Tibial nerve (tissue), 4 donors: ENCODE measurements around the gene GTF2F2. TPM values are rescaled to one million over a fixed set of nuclear protein-coding genes. Genes with fewer than 3 reads are reported as not detected.

Experiments
- DNase-seq, 2 donors: peaks; one replicate each; pipeline ENCODE4 v3.0.0-alpha.2; 2019; ENCODE audit warnings: low spot score in 2 of 2
- H3K27ac ChIP-seq, 4 donors: fragments of 200-600 bp; sonication (generic) in 3 of 4; one replicate each; pipeline ENCODE4 v1.5.1; 2017 to 2019; ENCODE audit warnings: mild to moderate bottlenecking in 1 of 4
- H3K27me3 ChIP-seq, 2 donors: fragments of 200-600 bp; sonication (generic) in 1 of 2; one replicate each; pipeline versions ENCODE4 v1.5.1 to v1.6.0; 2017 to 2019
- H3K36me3 ChIP-seq, 3 donors: fragments of 200-600 bp; sonication (generic); one replicate each; pipeline ENCODE4 v1.5.1; 2018 to 2019
- H3K4me1 ChIP-seq, 4 donors: fragments of 200-600 bp; sonication (generic) in 3 of 4; one replicate each; pipeline ENCODE4 v1.5.1; 2017 to 2019
- H3K4me3 ChIP-seq, 4 donors: fragments of 200-600 bp; sonication (generic) in 3 of 4; one replicate each; pipeline ENCODE4 v1.5.1; 2017 to 2019; ENCODE audit warnings: mild to moderate bottlenecking in 1 of 4, moderate library complexity in 1 of 4
- H3K9me3 ChIP-seq, 4 donors: fragments of 200-600 bp; sonication (generic) in 3 of 4; one replicate each; pipeline ENCODE4 v1.5.1; 2017 to 2019
- CTCF ChIP-seq, 5 experiments: fragments of 200-600 bp in 3 of 5; fragments of 450-650 bp in 2 of 5; sonication (generic) in 3 of 5; IDR thresholded peaks; one replicate each; pipeline ENCODE4 v1.5.1; 2016 to 2019; ENCODE audit warnings: antibody characterized with exemption in 5 of 5, mild to moderate bottlenecking in 3 of 5, moderate library complexity in 2 of 5
- EP300 ChIP-seq, 2 donors: sonication (generic); formaldehyde crosslinking; IDR thresholded peaks; one replicate each; pipeline ENCODE4 v1.6.1; 2017; ENCODE audit warnings: antibody characterized with exemption in 2 of 2, mild to moderate bottlenecking in 1 of 2
- POLR2A ChIP-seq, 2 donors: fragments of 450-650 bp; IDR thresholded peaks; one replicate each; pipeline ENCODE4 v1.6.1; 2017; ENCODE audit warnings: antibody characterized with exemption in 2 of 2, mild to moderate bottlenecking in 2 of 2, moderate library complexity in 2 of 2
- WGBS, 2 donors: methylation state at CpG; one replicate each; pipeline ENCODE4 v1.1.5; 2018; 5-methylcytosine and 5-hydroxymethylcytosine counted together
- total RNA-seq, 4 donors: library from RNA; depleted of rRNA; stranded (reverse); fragments of >200 nt; gene quantifications; one replicate each; pipeline ENCODE4 v1.1.0, GENCODE V29; 2016

Gene GTF2F2
- total RNA-seq, 4 donors from 2014 or later: 20.2 to 28.8 (median 24.1) TPM

- Histone ChIP-seq H3K27ac (no peak overlapping the region), H3K36me3 (no peaks in the 10 kb centered on the region), H3K4me1 (peaks cover 0 to 5% (median 0%) of the 10 kb centered on the region in 4 donors), H3K9me3 (no peaks in the 10 kb centered on the region), H3K27me3 (no peaks in the 10 kb centered on the region), H3K4me3 (no peak overlapping the region)
- WGBS, 2 donors: 37 to 38% methylated on average over 1 of the region's 1 CpG
- DNase-seq: no peak
- TF ChIP-seq EP300 (IDR thresholded peaks at IDR 0.05) (no peak), CTCF (IDR thresholded peaks at IDR 0.05) (no peak), POLR2A (IDR thresholded peaks at IDR 0.05) (no peak)
Measured at GRCh38 chr13:45107539-45107938, 12.8 kb upstream of the GTF2F2 start.

GRCh38 chr13:45108716-45109101 is 11.6 kb upstream of the GTF2F2 start:
- H3K36me3 ChIP-seq: no peaks in the 10 kb centered on the region
- peaks cover 0 to 4% (median 0%) of the 10 kb centered on the region in 4 donors for H3K4me1 ChIP-seq
- H3K27me3 ChIP-seq: no peaks in the 10 kb centered on the region
- no peak overlapping the region for H3K27ac ChIP-seq
- no peak for DNase-seq
- no peaks in the 10 kb centered on the region for H3K9me3 ChIP-seq
- 61 to 71% methylated on average over 8 to 11 of the region's 11 CpGs for WGBS, 2 donors
- H3K4me3 ChIP-seq: no peak overlapping the region
- no peak for TF ChIP-seq EP300 (IDR thresholded peaks at IDR 0.05)
- TF ChIP-seq CTCF (IDR thresholded peaks at IDR 0.05): no peak
- no peak for TF ChIP-seq POLR2A (IDR thresholded peaks at IDR 0.05)

- H3K4me1 ChIP-seq: peaks cover 0 to 6% (median 0%) of the 10 kb centered on the region in 4 donors
- TF ChIP-seq POLR2A (IDR thresholded peaks at IDR 0.05) (no peak), CTCF (IDR thresholded peaks at IDR 0.05) (no peak), EP300 (IDR thresholded peaks at IDR 0.05) (no peak)
- H3K27me3 ChIP-seq: no peaks in the 10 kb centered on the region
- no peak overlapping the region for H3K27ac ChIP-seq
- H3K36me3 ChIP-seq: no peaks in the 10 kb centered on the region
- H3K4me3 ChIP-seq: no peak overlapping the region
- WGBS, 2 donors: 47 to 81% methylated on average over 5 of the region's 5 CpGs
- H3K9me3 ChIP-seq: no peaks in the 10 kb centered on the region
- no peak for DNase-seq
Measured at GRCh38 chr13:45109102-45109720, 11.1 kb upstream of the GTF2F2 start.

- Histone ChIP-seq H3K9me3 (no peaks in the 10 kb centered on the region), H3K4me3 (no peak overlapping the region), H3K27me3 (no peaks in the 10 kb centered on the region), H3K4me1 (peaks cover 0 to 6% (median 0%) of the 10 kb centered on the region in 4 donors), H3K36me3 (no peaks in the 10 kb centered on the region), H3K27ac (peak overlapping the region in 1 of 4 donors; percentile 24)
- no peak for DNase-seq
- no peak for TF ChIP-seq CTCF (IDR thresholded peaks at IDR 0.05)
- no peak for TF ChIP-seq POLR2A (IDR thresholded peaks at IDR 0.05)
- TF ChIP-seq EP300 (IDR thresholded peaks at IDR 0.05): no peak
- WGBS, 2 donors: 45 to 50% methylated on average over 4 of the region's 4 CpGs
Measured at GRCh38 chr13:45113233-45114224, 6.8 kb upstream of the GTF2F2 start.
